Kidney (tissue), 14 donors: ENCODE measurements around the gene ARHGEF40. TPM values are rescaled to one million over a fixed set of nuclear protein-coding genes. Genes with fewer than 3 reads are reported as not detected.

Experiments
- DNase-seq, 5 donors: peaks; one replicate each; pipeline ENCODE4 v3.0.0-alpha.2; 2013 to 2020
- FAIRE-seq: peaks from 2 replicates; lab custom pipeline; 2012; peaks lifted over from hg19 to GRCh38; lab: Jason Lieb, UNC
- H3K27ac ChIP-seq, 2 donors: one replicate each; pipeline ENCODE4 v1.7.0; 2013; ENCODE audit warnings: low read depth in 2 of 2, low read length in 2 of 2, inconsistent platforms in 1 of 2
- H3K27me3 ChIP-seq: one replicate; pipeline ENCODE4 v1.7.1; 2013; ENCODE audit warnings: low read length, inconsistent platforms; ENCODE audit not compliant: control insufficient read depth, insufficient read depth
- H3K36me3 ChIP-seq, 3 donors: one replicate each; pipeline versions ENCODE4 v1.7.0 to v1.7.1; 2013; ENCODE audit warnings: low read length in 3 of 3, control low read depth in 1 of 3, inconsistent platforms in 1 of 3; ENCODE audit not compliant: insufficient read depth in 3 of 3, control insufficient read depth in 2 of 3
- H3K4me1 ChIP-seq, 3 donors: one replicate each; pipeline versions ENCODE4 v1.7.0 to v1.7.1; 2013; ENCODE audit warnings: low read length in 3 of 3, inconsistent platforms in 1 of 3, low read depth in 1 of 3; ENCODE audit not compliant: control insufficient read depth in 2 of 3, insufficient read depth in 2 of 3
- H3K4me3 ChIP-seq, 3 donors: one replicate each; pipeline versions ENCODE4 v1.7.0 to v1.8.1; 2013; ENCODE audit warnings: low read length in 3 of 3, control low read depth in 1 of 3, inconsistent platforms in 1 of 3
- H3K9ac ChIP-seq, 3 donors: one replicate each; pipeline versions ENCODE4 v1.7.0 to v1.7.1; 2013; ENCODE audit warnings: low read length in 3 of 3, control low read depth in 1 of 3, inconsistent platforms in 1 of 3
- H3K9me3 ChIP-seq, 3 donors: one replicate each; pipeline versions ENCODE4 v1.7.0 to v1.7.1; 2013; ENCODE audit warnings: low read length in 3 of 3, control low read depth in 1 of 3, inconsistent platforms in 1 of 3; ENCODE audit not compliant: control insufficient read depth in 2 of 3, insufficient read depth in 1 of 3
- intact Hi-C: fragments of 100-400 bp; cut with DNase I; formaldehyde crosslinking; loops from one replicate; pipeline ENCODE4 v1.11.1; 2022
- polyA plus RNA-seq: library from polyadenylated mRNA; stranded (reverse); fragments of 350-450 nt; fragmentation: Illumina TruSeq; extraction: RNeasy Lipid Tissue Mini Kit (QIAGEN cat#74804); gene quantifications from one replicate; pipeline ENCODE4 v1.2.3, GENCODE V29; 2014; ENCODE audit warnings: low read depth, low replicate concordance; ENCODE audit not compliant: insufficient read depth
- total RNA-seq: library from RNA; stranded (reverse); fragmentation: NEBNext Ultra II Directional; extraction: Animal tissue kit (Norgen Biotek cat#: 25700); gene quantifications from one replicate; pipeline ENCODE4 v1.2.1, GENCODE V29; 2021
- TF ChIP-seq, protein P1 (sequence below): IDR thresholded peaks from 3 replicates; pipeline ENCODE4 v1.5.1; 2012; ENCODE audit warnings: mild to moderate bottlenecking, moderate library complexity, borderline replicate concordance; ENCODE audit not compliant: insufficient read depth; ENCODE audit errors: extremely low read depth
- donor health status: control.
- donor health status: control.
- donor health status: control.
- donor health status: control.
- donor health status: control.
- donor health status: DM: yes; HTN: yes; CAD: no.
- donor health status: Normal renal cell carcinoma (clear cell type).

Gene ARHGEF40
- total and polyA plus RNA-seq, 2 donors from 2014 or later = 15.9 to 25.6 TPM

DNA sequence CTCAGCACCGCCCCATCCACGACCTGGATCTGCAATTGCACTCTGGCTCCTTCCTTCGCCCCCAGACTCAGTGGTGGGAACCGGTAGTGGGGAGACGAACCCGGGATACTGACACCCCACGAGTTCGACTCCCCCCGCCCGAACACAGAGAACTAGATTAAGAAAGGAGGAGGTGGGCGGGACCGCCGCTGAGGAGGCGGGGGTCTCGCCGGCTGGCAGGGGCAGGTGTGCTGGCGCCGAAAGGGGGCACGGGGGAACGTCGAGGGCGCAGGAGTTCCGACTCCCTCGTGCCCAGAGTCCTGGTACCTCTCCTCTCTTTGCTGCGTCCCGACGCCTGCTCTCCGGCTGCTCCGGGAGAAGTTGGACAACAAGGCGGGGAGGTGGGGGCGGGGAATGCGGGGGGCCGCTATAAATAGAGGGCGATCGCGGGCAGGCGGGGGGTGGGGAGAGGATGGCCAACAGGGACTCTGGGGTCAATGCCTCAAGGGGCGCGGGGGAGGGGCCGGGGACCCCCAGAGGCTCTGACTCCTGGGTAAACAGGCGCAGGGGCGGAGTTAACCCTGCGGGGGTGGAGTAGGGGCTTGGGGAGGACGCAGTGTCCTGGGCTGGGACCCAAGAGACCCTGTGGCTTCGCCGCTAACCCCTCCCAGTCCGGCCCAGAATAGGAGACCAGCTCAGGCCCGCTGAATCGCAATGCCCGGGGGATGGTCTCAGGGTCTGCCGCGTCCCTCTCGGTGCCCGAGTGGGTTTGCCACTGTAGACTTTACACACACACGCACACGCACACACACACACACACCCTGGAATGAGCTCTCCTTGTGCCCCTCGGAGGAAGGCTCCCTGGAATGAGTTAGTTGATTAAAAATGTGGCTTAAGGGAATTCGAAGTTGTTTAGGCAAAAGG, 44.5 kb upstream of the ARHGEF40 start:
- Histone ChIP-seq H3K36me3 (peaks cover 0 to 6% (median 0%) of the 10 kb centered on the region in 3 donors), H3K4me1 (peaks cover 0 to 8% (median 5%) of the 10 kb centered on the region in 3 donors), H3K4me3 (peak overlapping the region; percentile 43 to 67 (median 59)), H3K9me3 (no peaks in the 10 kb centered on the region), H3K27me3 (no peaks in the 10 kb centered on the region), H3K9ac (peak overlapping the region in 2 of 3 donors; percentile 54 to 77), H3K27ac (peak overlapping the region; percentile 89 to 91)
- TF ChIP-seq, protein P1, sequence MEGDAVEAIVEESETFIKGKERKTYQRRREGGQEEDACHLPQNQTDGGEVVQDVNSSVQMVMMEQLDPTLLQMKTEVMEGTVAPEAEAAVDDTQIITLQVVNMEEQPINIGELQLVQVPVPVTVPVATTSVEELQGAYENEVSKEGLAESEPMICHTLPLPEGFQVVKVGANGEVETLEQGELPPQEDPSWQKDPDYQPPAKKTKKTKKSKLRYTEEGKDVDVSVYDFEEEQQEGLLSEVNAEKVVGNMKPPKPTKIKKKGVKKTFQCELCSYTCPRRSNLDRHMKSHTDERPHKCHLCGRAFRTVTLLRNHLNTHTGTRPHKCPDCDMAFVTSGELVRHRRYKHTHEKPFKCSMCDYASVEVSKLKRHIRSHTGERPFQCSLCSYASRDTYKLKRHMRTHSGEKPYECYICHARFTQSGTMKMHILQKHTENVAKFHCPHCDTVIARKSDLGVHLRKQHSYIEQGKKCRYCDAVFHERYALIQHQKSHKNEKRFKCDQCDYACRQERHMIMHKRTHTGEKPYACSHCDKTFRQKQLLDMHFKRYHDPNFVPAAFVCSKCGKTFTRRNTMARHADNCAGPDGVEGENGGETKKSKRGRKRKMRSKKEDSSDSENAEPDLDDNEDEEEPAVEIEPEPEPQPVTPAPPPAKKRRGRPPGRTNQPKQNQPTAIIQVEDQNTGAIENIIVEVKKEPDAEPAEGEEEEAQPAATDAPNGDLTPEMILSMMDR = no peak
- DNase-seq = peak; percentile 72 to 97 (median 81)
- no peak for FAIRE-seq
- intact Hi-C loops = no loop called here

- no peak overlapping the region for H3K9ac ChIP-seq
- H3K27ac ChIP-seq = peak overlapping the region; percentile 49 to 89
- peaks cover 0 to 8% (median 5%) of the 10 kb centered on the region in 3 donors for H3K4me1 ChIP-seq
- DNase-seq (peak in 1 of 5 donors; percentile 74), FAIRE-seq (no peak)
- no peaks in the 10 kb centered on the region for H3K27me3 ChIP-seq
- peak overlapping the region in 1 of 3 donors; percentile 67 for H3K4me3 ChIP-seq
- TF ChIP-seq, protein P1 = no peak
- H3K36me3 ChIP-seq = peaks cover 0 to under 1% (median 0%) of the 10 kb centered on the region in 3 donors
- intact Hi-C loops = no loop called here
- no peaks in the 10 kb centered on the region for H3K9me3 ChIP-seq
Measured at GRCh38 chr14:21026274-21026987, 43.7 kb upstream of the ARHGEF40 start.

DNA sequence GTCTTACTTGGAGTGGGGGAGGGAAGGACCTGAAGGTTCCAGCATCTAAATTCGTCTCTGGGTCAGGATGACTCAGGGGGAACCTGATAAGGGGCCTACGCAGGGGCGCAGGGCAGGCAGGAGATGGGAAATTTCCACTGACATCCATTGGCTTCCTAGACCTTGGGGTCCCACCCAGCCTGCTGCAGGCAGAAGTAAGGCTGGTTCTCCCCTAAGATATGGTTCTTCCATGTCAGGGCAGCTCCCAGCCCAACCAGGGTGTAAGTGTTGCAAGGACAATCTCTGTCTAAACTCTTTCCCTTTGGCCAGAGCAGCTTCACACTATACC, 43.2 kb upstream of the ARHGEF40 start:
- Histone ChIP-seq H3K9ac (no peak overlapping the region), H3K4me3 (no peak overlapping the region), H3K27ac (no peak overlapping the region), H3K36me3 (no peaks in the 10 kb centered on the region), H3K4me1 (peaks cover 0 to 8% (median 5%) of the 10 kb centered on the region in 3 donors), H3K27me3 (no peaks in the 10 kb centered on the region), H3K9me3 (no peaks in the 10 kb centered on the region)
- DNase-seq (no peak), FAIRE-seq (no peak)
- TF ChIP-seq, protein P1 = no peak
- intact Hi-C loops = no loop called here
